HG02943 (cell line): ENCODE results near the gene RPTOR.

Experiments used
- ATAC-seq: cut with Tn5 transposase; IDR thresholded peaks from one replicate; pipeline ENCODE4 v1.9.1; 2021; ENCODE audit warnings: mild to moderate bottlenecking, low read depth, moderate library complexity; ENCODE audit not compliant: unreplicated experiment

The RPTOR gene

GRCh38 chr17:80946449-80946848 is 401.8 kb downstream of the RPTOR start:
- ATAC-seq: no peak

- ATAC-seq: no peak
Measured at GRCh38 chr17:80947200-80947940, 402.7 kb downstream of the RPTOR start.

- no peak for ATAC-seq
Measured at GRCh38 chr17:80948019-80948975, 403.7 kb downstream of the RPTOR start.

GRCh38 chr17:80948976-80949450 is 404.4 kb downstream of the RPTOR start:
- no peak for ATAC-seq

- no peak for ATAC-seq
Measured at GRCh38 chr17:80949451-80950421, 405.1 kb downstream of the RPTOR start.

- no peak for ATAC-seq
Measured at GRCh38 chr17:80950466-80951120, 406.0 kb downstream of the RPTOR start.

- no peak for ATAC-seq
Measured at GRCh38 chr17:80951121-80952090, 406.8 kb downstream of the RPTOR start.

- no peak for ATAC-seq
Measured at GRCh38 chr17:80952291-80952690, 407.7 kb downstream of the RPTOR start.

GRCh38 chr17:80953471-80954315 is 409.1 kb downstream of the RPTOR start:
- no peak for ATAC-seq

- ATAC-seq: no peak
Measured at GRCh38 chr17:80955078-80955477, 410.4 kb downstream of the RPTOR start.

GRCh38 chr17:80955671-80956280 is 411.1 kb downstream of the RPTOR start:
- ATAC-seq: no peak

- no peak for ATAC-seq
Measured at GRCh38 chr17:80956321-80957190, 411.9 kb downstream of the RPTOR start.

GRCh38 chr17:80957461-80957941 is 412.9 kb downstream of the RPTOR start:
- no peak for ATAC-seq

- ATAC-seq: no peak
Measured at GRCh38 chr17:80959330-80960036, 414.8 kb downstream of the RPTOR start.

- ATAC-seq: no peak
Measured at GRCh38 chr17:80960037-80960796, 415.6 kb downstream of the RPTOR start.
